GM19397 (cell line): ENCODE measurements around the gene DYNLT2B.
"Not testable (repeated sequence)": the region's sequence is repeated elsewhere in the genome, so short reads cannot be mapped to it uniquely, and the experiment has no call there.

ENCODE experiments used
- ATAC-seq: cut with Tn5 transposase; IDR thresholded peaks from one replicate; pipeline ENCODE4 v1.9.1; 2021; ENCODE audit warnings: mild to moderate bottlenecking, moderate library complexity; ENCODE audit not compliant: unreplicated experiment

The DYNLT2B gene

GRCh38 chr3:196317687-196318467 lies at the start of gene DYNLT2B:
Gene DYNLT2B, minus strand, starts transcription at chr3:196318240. Its CDS starts 88 bp downstream, at chr3:196318152.
- peak; percentile 90 for ATAC-seq

GRCh38 chr3:196365736-196366135 lies 47.7 kb upstream of the DYNLT2B start:
- no peak for ATAC-seq

- ATAC-seq: no peak
Measured at GRCh38 chr3:196360586-196360985, 42.5 kb upstream of the DYNLT2B start.

- not testable (repeated sequence) for ATAC-seq
Measured at GRCh38 chr3:196358540-196358939, 40.5 kb upstream of the DYNLT2B start.

- ATAC-seq: no peak
Measured at GRCh38 chr3:196357905-196358304, 39.9 kb upstream of the DYNLT2B start.

- ATAC-seq: no peak
Measured at GRCh38 chr3:196356556-196356955, 38.5 kb upstream of the DYNLT2B start.

GRCh38 chr3:196355668-196356067 lies 37.6 kb upstream of the DYNLT2B start:
- ATAC-seq: no peak

- no peak for ATAC-seq
Measured at GRCh38 chr3:196354132-196354531, 36.1 kb upstream of the DYNLT2B start.

- ATAC-seq: no peak
Measured at GRCh38 chr3:196351541-196351940, 33.5 kb upstream of the DYNLT2B start.

- ATAC-seq: no peak
Measured at GRCh38 chr3:196350067-196350466, 32.0 kb upstream of the DYNLT2B start.

GRCh38 chr3:196348698-196349097 lies 30.7 kb upstream of the DYNLT2B start:
- ATAC-seq: no peak

GRCh38 chr3:196344663-196345062 lies 26.6 kb upstream of the DYNLT2B start:
- ATAC-seq: no peak

GRCh38 chr3:196343917-196344316 lies 25.9 kb upstream of the DYNLT2B start:
- ATAC-seq: not testable (repeated sequence)

- ATAC-seq: no peak
Measured at GRCh38 chr3:196341137-196341536, 23.1 kb upstream of the DYNLT2B start.

- no peak for ATAC-seq
Measured at GRCh38 chr3:196340466-196340865, 22.4 kb upstream of the DYNLT2B start.

GRCh38 chr3:196339493-196340254 lies 21.6 kb upstream of the DYNLT2B start:
- no peak for ATAC-seq

GRCh38 chr3:196339044-196339443 lies 21.0 kb upstream of the DYNLT2B start:
- ATAC-seq: no peak

GRCh38 chr3:196336319-196337145 lies 18.5 kb upstream of the DYNLT2B start:
- ATAC-seq: no peak

- no peak for ATAC-seq
Measured at GRCh38 chr3:196335503-196335948, 17.5 kb upstream of the DYNLT2B start.

- ATAC-seq: no peak
Measured at GRCh38 chr3:196334982-196335381, 16.9 kb upstream of the DYNLT2B start.

GRCh38 chr3:196332168-196332567 lies 14.1 kb upstream of the DYNLT2B start:
- no peak for ATAC-seq
